Kidney (tissue), 14 donors: ENCODE results near the gene METTL23. TPM values are rescaled to one million over a fixed set of nuclear protein-coding genes. Genes with fewer than 3 reads are reported as not detected.
A peak's percentile ranks its signal among the peaks of the same experiment; 100 is the strongest.

Experiments used
- DNase-seq, 5 donors: peaks; one replicate each; pipeline ENCODE4 v3.0.0-alpha.2; 2013 to 2020
- FAIRE-seq: peaks from 2 replicates; lab custom pipeline; 2012; peaks lifted over from hg19 to GRCh38; lab: Jason Lieb, UNC
- H3K27ac ChIP-seq, 2 donors: one replicate each; pipeline ENCODE4 v1.7.0; 2013; ENCODE audit warnings: low read depth in 2 of 2, low read length in 2 of 2, inconsistent platforms in 1 of 2
- H3K27me3 ChIP-seq: one replicate; pipeline ENCODE4 v1.7.1; 2013; ENCODE audit warnings: low read length, inconsistent platforms; ENCODE audit not compliant: control insufficient read depth, insufficient read depth
- H3K36me3 ChIP-seq, 3 donors: one replicate each; pipeline versions ENCODE4 v1.7.0 to v1.7.1; 2013; ENCODE audit warnings: low read length in 3 of 3, control low read depth in 1 of 3, inconsistent platforms in 1 of 3; ENCODE audit not compliant: insufficient read depth in 3 of 3, control insufficient read depth in 2 of 3
- H3K4me1 ChIP-seq, 3 donors: one replicate each; pipeline versions ENCODE4 v1.7.0 to v1.7.1; 2013; ENCODE audit warnings: low read length in 3 of 3, inconsistent platforms in 1 of 3, low read depth in 1 of 3; ENCODE audit not compliant: control insufficient read depth in 2 of 3, insufficient read depth in 2 of 3
- H3K4me3 ChIP-seq, 3 donors: one replicate each; pipeline versions ENCODE4 v1.7.0 to v1.8.1; 2013; ENCODE audit warnings: low read length in 3 of 3, control low read depth in 1 of 3, inconsistent platforms in 1 of 3
- H3K9ac ChIP-seq, 3 donors: one replicate each; pipeline versions ENCODE4 v1.7.0 to v1.7.1; 2013; ENCODE audit warnings: low read length in 3 of 3, control low read depth in 1 of 3, inconsistent platforms in 1 of 3
- H3K9me3 ChIP-seq, 3 donors: one replicate each; pipeline versions ENCODE4 v1.7.0 to v1.7.1; 2013; ENCODE audit warnings: low read length in 3 of 3, control low read depth in 1 of 3, inconsistent platforms in 1 of 3; ENCODE audit not compliant: control insufficient read depth in 2 of 3, insufficient read depth in 1 of 3
- CTCF ChIP-seq: IDR thresholded peaks from 3 replicates; pipeline ENCODE4 v1.5.1; 2012; ENCODE audit warnings: mild to moderate bottlenecking, moderate library complexity, borderline replicate concordance; ENCODE audit not compliant: insufficient read depth; ENCODE audit errors: extremely low read depth
- intact Hi-C: fragments of 100-400 bp; cut with DNase I; formaldehyde crosslinking; loops from one replicate; pipeline ENCODE4 v1.11.1; 2022
- polyA plus RNA-seq: library from polyadenylated mRNA; stranded (reverse); fragments of 350-450 nt; fragmentation: Illumina TruSeq; extraction: RNeasy Lipid Tissue Mini Kit (QIAGEN cat#74804); gene quantifications from one replicate; pipeline ENCODE4 v1.2.3, GENCODE V29; 2014; ENCODE audit warnings: low read depth, low replicate concordance; ENCODE audit not compliant: insufficient read depth
- total RNA-seq: library from RNA; stranded (reverse); fragmentation: NEBNext Ultra II Directional; extraction: Animal tissue kit (Norgen Biotek cat#: 25700); gene quantifications from one replicate; pipeline ENCODE4 v1.2.1, GENCODE V29; 2021
- donor health status: control.
- donor health status: control.
- donor health status: control.
- donor health status: control.
- donor health status: control.
- donor health status: DM: yes; HTN: yes; CAD: no.
- donor health status: Normal renal cell carcinoma (clear cell type).

METTL23 gene
- total and polyA plus RNA-seq, 2 donors from 2014 or later = 38.2 to 53.0 TPM

- H3K9ac ChIP-seq = no peak overlapping the region
- no peak overlapping the region for H3K27ac ChIP-seq
- no peaks in the 10 kb centered on the region for H3K9me3 ChIP-seq
- peaks cover 0 to 2% (median 0%) of the 10 kb centered on the region in 3 donors for H3K36me3 ChIP-seq
- no peak for FAIRE-seq
- no peak for DNase-seq
- intact Hi-C loops = no loop called here
- H3K4me3 ChIP-seq = no peak overlapping the region
- no peak for TF ChIP-seq CTCF
- no peaks in the 10 kb centered on the region for H3K27me3 ChIP-seq
- H3K4me1 ChIP-seq = peaks cover 0 to 4% (median 0%) of the 10 kb centered on the region in 3 donors
Observed at GRCh38 chr17:76687298-76688164, 39.1 kb upstream of the METTL23 start.

- FAIRE-seq = no peak
- H3K4me3 ChIP-seq = no peak overlapping the region
- H3K27ac ChIP-seq = peak overlapping the region in 1 of 2 donors; percentile 16
- H3K9ac ChIP-seq = no peak overlapping the region
- DNase-seq = no peak
- H3K27me3 ChIP-seq = no peaks in the 10 kb centered on the region
- H3K36me3 ChIP-seq = no peaks in the 10 kb centered on the region
- H3K4me1 ChIP-seq = peaks cover 0 to 4% (median 0%) of the 10 kb centered on the region in 3 donors
- no peaks in the 10 kb centered on the region for H3K9me3 ChIP-seq
- intact Hi-C loops = no loop called here
- no peak for TF ChIP-seq CTCF
Observed at GRCh38 chr17:76688165-76688622, 38.4 kb upstream of the METTL23 start.

GRCh38 chr17:76689859-76690258, 36.8 kb upstream of the METTL23 start:
- intact Hi-C loops = no loop called here
- peaks cover 0 to 4% (median 0%) of the 10 kb centered on the region in 3 donors for H3K4me1 ChIP-seq
- H3K9me3 ChIP-seq = no peaks in the 10 kb centered on the region
- no peak for DNase-seq
- no peak overlapping the region for H3K4me3 ChIP-seq
- no peak for FAIRE-seq
- H3K36me3 ChIP-seq = no peaks in the 10 kb centered on the region
- H3K27ac ChIP-seq = no peak overlapping the region
- no peak overlapping the region for H3K9ac ChIP-seq
- no peaks in the 10 kb centered on the region for H3K27me3 ChIP-seq
- TF ChIP-seq CTCF = no peak
